Activated CD8-positive, alpha-beta T cell treated with anti-CD3 and anti-CD28 coated beads for 36 hours (primary cell): ENCODE data around the gene PINK1. TPM values are rescaled to one million over a fixed set of nuclear protein-coding genes. Genes with fewer than 3 reads are reported as not detected.
"Not testable (repeated sequence)": the region's sequence is repeated elsewhere in the genome, so short reads cannot be mapped to it uniquely, and the experiment has no call there.

Source experiments
- ATAC-seq: fragments of 200-7000 bp; cut with Tn5 transposase; one replicate; pipeline ENCODE4 v1.10.0; 2021; ENCODE audit warnings: mild to moderate bottlenecking, moderate library complexity
- CTCF ChIA-PET: fragments of 350-600 bp; sonication (Branson Sonifier 250); formaldehyde crosslinking; loops from one replicate; lab custom pipeline; 2021; ENCODE audit warnings: antibody characterized with exemption; lab: Charles Lee
- POLR2A ChIA-PET: fragments of 350-600 bp; sonication (Branson Sonifier 250); formaldehyde crosslinking; loops from one replicate; lab custom pipeline; 2021; ENCODE audit warnings: antibody characterized with exemption; lab: Charles Lee
- DNase-seq: peaks from one replicate; pipeline ENCODE4 v3.0.0-alpha.2; 2020
- H3K27ac Mint-ChIP-seq: one replicate; pipeline ENCODE4 v1.8.0; 2021; ENCODE audit warnings: mild to moderate bottlenecking, mixed read lengths
- H3K27me3 Mint-ChIP-seq: one replicate; pipeline ENCODE4 v1.8.0; 2021; ENCODE audit warnings: mixed read lengths
- H3K36me3 Mint-ChIP-seq: one replicate; pipeline ENCODE4 v1.8.0; 2021; ENCODE audit warnings: low read depth, mixed read lengths
- H3K4me1 Mint-ChIP-seq: one replicate; pipeline ENCODE4 v1.8.0; 2021; ENCODE audit warnings: low read depth, mixed read lengths
- H3K4me3 Mint-ChIP-seq: one replicate; pipeline ENCODE4 v1.8.0; 2021; ENCODE audit warnings: mild to moderate bottlenecking, moderate library complexity, mixed read lengths
- H3K9me3 Mint-ChIP-seq: one replicate; pipeline ENCODE4 v1.8.0; 2021; ENCODE audit warnings: mixed read lengths
- intact Hi-C: fragments of 100-400 bp; cut with micrococcal nuclease; formaldehyde crosslinking; loops from one replicate; pipeline ENCODE4 v1.10.0; 2022
- total RNA-seq, 2 experiments: library from RNA; stranded (reverse); gene quantifications; one replicate each; pipeline ENCODE4 v1.2.3, GENCODE V29; 2021
- TF ChIP-seq, protein P1 (sequence below): fragments of 200-600 bp; IDR thresholded peaks from one replicate; pipeline ENCODE4 v1.8.0; 2022; ENCODE audit warnings: antibody characterized with exemption, mild to moderate bottlenecking

PINK1 gene
- total RNA-seq, 2 experiments from 2014 or later: 2.7 to 3.3 TPM

DNA sequence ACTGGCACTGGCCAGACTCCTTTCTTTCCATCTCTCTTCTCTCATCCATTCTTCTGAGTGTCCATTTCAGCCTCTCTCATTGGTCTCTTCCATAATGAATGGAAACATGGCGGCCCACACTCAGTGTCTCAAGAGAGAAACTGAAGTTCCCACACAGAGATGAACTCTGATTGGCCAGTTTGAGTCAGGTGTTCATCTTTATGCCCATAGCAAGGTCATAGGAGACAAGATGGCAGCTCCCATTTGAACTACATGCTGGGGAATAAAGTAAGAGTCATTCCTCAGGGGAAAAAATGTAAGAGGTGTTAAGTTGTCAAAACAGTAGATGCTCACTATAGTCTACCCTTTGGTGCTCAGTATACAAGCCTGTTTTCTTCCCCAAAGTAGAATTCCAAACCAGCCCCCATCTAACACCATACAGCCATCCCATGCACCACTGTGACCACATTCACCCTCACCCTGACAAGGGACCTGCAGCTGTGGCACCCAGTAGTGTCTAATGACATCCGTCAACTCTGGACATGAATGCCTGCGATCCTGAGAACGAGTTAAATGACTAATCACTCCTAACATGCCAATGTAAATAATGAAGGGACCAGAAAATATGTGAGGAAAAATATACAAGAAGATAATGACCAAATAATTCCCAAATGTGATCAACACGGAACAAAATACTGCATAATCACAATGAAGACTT, 32.0 kb upstream of the PINK1 start:
- POLR2A ChIA-PET: no interaction called here
- peaks cover 5% of the 10 kb centered on the region for H3K27me3 Mint-ChIP-seq
- H3K36me3 Mint-ChIP-seq: no peaks in the 10 kb centered on the region
- ATAC-seq: no peak
- H3K4me3 Mint-ChIP-seq: no peak overlapping the region
- H3K27ac Mint-ChIP-seq: no peak overlapping the region
- no peak for DNase-seq
- intact Hi-C loops: no loop called here
- H3K4me1 Mint-ChIP-seq: no peaks in the 10 kb centered on the region
- no peaks in the 10 kb centered on the region for H3K9me3 Mint-ChIP-seq
- TF ChIP-seq, protein P1, sequence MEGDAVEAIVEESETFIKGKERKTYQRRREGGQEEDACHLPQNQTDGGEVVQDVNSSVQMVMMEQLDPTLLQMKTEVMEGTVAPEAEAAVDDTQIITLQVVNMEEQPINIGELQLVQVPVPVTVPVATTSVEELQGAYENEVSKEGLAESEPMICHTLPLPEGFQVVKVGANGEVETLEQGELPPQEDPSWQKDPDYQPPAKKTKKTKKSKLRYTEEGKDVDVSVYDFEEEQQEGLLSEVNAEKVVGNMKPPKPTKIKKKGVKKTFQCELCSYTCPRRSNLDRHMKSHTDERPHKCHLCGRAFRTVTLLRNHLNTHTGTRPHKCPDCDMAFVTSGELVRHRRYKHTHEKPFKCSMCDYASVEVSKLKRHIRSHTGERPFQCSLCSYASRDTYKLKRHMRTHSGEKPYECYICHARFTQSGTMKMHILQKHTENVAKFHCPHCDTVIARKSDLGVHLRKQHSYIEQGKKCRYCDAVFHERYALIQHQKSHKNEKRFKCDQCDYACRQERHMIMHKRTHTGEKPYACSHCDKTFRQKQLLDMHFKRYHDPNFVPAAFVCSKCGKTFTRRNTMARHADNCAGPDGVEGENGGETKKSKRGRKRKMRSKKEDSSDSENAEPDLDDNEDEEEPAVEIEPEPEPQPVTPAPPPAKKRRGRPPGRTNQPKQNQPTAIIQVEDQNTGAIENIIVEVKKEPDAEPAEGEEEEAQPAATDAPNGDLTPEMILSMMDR: no peak
- CTCF ChIA-PET: no interaction called here

DNA sequence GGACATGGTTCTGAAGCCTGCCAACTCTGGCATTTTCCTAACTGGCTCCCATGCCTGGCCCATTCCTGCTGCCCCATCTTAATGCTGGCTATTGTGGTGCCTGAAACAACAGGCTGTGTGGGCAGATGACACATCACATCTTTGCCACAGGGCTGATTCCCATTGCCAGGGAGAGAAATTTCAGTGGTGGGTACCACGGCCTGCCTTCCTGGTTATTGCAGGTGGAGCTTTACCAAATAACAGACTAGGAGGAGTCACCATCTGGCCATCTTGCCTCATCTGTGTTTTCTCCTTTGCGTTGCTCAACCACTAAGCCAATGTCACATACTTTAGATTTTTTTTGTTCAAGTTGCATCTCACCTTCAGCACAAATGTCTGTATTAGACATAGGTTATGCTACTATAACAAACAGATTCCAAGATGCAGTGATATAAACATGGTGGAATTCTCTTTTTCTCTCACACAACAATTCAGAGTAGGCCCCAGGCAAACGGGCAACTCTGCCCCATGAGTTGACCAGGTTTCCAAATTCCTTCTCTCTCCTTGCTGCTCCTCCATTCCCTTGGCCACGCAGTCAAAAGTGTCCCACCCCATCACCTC, 30.3 kb upstream of the PINK1 start:
- no peak for ATAC-seq
- no peaks in the 10 kb centered on the region for H3K36me3 Mint-ChIP-seq
- no peak overlapping the region for H3K27ac Mint-ChIP-seq

GRCh38 chr1:20603504-20604464, 29.5 kb upstream of the PINK1 start:
- TF ChIP-seq, protein P1: no peak
- DNase-seq: no peak
- Mint-ChIP-seq H3K27ac (no peak overlapping the region), H3K4me3 (no peak overlapping the region), H3K4me1 (no peaks in the 10 kb centered on the region), H3K9me3 (no peaks in the 10 kb centered on the region), H3K36me3 (no peaks in the 10 kb centered on the region), H3K27me3 (peaks cover 2% of the 10 kb centered on the region)
- ChIA-PET CTCF (no interaction called here), POLR2A (no interaction called here)
- no peak for ATAC-seq
- intact Hi-C loops: no loop called here

More for the DNA sequence above, 30.3 kb upstream of the PINK1 start:
- POLR2A ChIA-PET: no interaction called here
- H3K27me3 Mint-ChIP-seq: peaks cover 4% of the 10 kb centered on the region
- no peaks in the 10 kb centered on the region for H3K4me1 Mint-ChIP-seq
- TF ChIP-seq, protein P1: no peak
- DNase-seq: no peak
- no peak overlapping the region for H3K4me3 Mint-ChIP-seq
- intact Hi-C loops: no loop called here
- no peaks in the 10 kb centered on the region for H3K9me3 Mint-ChIP-seq
- CTCF ChIA-PET: no interaction called here

GRCh38 chr1:20604678-20605077, 28.6 kb upstream of the PINK1 start:
- Mint-ChIP-seq H3K27ac (no peak overlapping the region), H3K4me3 (no peak overlapping the region), H3K9me3 (no peaks in the 10 kb centered on the region), H3K27me3 (peaks cover 2% of the 10 kb centered on the region), H3K36me3 (no peaks in the 10 kb centered on the region), H3K4me1 (no peaks in the 10 kb centered on the region)
- TF ChIP-seq, protein P1: no peak
- ChIA-PET CTCF (no interaction called here), POLR2A (no interaction called here)
- ATAC-seq (no peak), DNase-seq (no peak)
- intact Hi-C loops: no loop called here

GRCh38 chr1:20606801-20607570, 26.3 kb upstream of the PINK1 start:
- POLR2A ChIA-PET: interaction anchor here (0.6 kb wide), 1 partner anchor 17 kb away, joined by 3 read pairs; no protein-coding TSS in a partner anchor
- DNase-seq, ATAC-seq, H3K9me3 Mint-ChIP-seq, H3K36me3 Mint-ChIP-seq, H3K4me3 Mint-ChIP-seq, intact Hi-C loops, H3K4me1 Mint-ChIP-seq, H3K27me3 Mint-ChIP-seq, H3K27ac Mint-ChIP-seq: not testable (repeated sequence)
- CTCF ChIA-PET: interaction anchor here (0.8 kb wide), 1 partner anchor 26 kb away, joined by 3 read pairs; no protein-coding TSS in a partner anchor
